Activated T-helper 1 cell treated with Interleukin-2 at 50 U/mL for 16 hours (primary cell): ENCODE results near the gene COX5A.
A peak's percentile ranks its signal among the peaks of the same experiment; 100 is the strongest.
"Not testable (repeated sequence)": the region's sequence is repeated elsewhere in the genome, so short reads cannot be mapped to it uniquely, and the experiment has no call there.

ENCODE experiments used
- DNase-seq: peaks from one replicate; pipeline ENCODE4 v3.0.0-alpha.2; 2020; ENCODE audit warnings: low read depth

Gene COX5A

GRCh38 chr15:74955796-74956647 is 18.1 kb upstream of the COX5A start:
- DNase-seq, result peak; percentile 44

GRCh38 chr15:74955017-74955416 is 17.1 kb upstream of the COX5A start:
- no peak for DNase-seq

DNA sequence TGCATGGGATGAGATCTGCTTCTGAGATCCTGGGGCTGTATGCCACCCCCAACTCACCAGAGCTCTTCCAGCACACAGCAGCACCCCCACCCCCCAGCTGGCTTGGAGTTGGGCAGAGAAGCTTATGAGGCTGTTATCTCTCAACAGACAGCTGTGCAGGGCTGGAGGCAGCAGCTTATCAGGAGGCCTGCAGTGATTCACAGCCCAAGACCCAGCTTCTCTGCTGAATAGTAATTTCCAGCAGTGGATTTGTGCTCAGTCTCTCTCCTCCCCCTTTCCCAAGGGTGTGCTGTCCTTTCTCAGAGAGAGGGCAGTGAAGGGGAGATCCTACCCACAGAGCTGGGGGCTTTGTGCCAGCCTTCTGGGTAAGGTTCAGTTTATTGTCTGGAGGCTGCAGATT is 16.6 kb upstream of the COX5A start:
- DNase-seq, result no peak

GRCh38 chr15:74951006-74951405 is 13.1 kb upstream of the COX5A start:
- DNase-seq, result no peak

- DNase-seq, result peak; percentile 50
Observed at GRCh38 chr15:74950078-74950908, 12.4 kb upstream of the COX5A start.

- no peak for DNase-seq
Observed at GRCh38 chr15:74937272-74937589, 642 bp downstream of the COX5A start.

GRCh38 chr15:74935193-74935592 is 2.7 kb downstream of the COX5A start:
- DNase-seq, result not testable (repeated sequence)

DNA sequence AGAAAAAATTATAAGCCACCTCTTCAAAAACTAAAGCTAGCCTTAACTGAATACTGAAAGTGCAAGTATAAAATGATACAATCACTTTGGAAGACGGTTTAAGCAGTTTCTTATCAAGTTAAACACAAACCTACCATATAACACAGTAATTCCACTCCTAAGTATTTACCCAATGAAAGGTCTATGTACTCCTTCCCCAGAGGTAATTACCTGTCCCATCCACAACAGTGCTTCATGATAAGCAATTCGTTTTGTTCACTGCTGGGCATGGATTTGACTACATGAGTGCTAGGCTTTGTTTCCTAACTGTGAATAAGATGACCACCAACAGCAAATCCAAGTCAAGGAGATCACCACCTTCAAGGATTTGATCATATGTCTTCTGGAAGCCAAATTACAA is 4.3 kb downstream of the COX5A start:
- no peak for DNase-seq

DNA sequence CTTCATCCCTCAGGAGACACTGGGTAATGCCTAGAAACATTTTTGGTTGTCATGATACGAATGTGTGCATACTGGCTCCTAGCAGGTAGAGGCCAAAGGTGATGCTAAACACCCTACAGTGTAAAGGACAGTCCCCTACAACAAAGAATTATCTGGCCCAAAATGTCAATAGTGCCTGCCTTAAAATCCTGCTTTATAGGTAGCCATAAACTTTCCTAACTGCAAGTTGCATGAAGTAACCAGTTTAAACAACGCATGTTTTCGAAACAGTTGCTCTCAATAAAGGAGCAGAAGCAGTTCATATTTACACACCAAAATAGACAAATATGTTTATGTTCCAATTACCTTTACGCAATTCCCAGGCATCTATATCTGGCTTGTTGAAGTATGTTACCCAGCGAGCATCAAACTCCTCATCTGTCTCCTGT is 9.1 kb downstream of the COX5A start:
- DNase-seq, result no peak

DNA sequence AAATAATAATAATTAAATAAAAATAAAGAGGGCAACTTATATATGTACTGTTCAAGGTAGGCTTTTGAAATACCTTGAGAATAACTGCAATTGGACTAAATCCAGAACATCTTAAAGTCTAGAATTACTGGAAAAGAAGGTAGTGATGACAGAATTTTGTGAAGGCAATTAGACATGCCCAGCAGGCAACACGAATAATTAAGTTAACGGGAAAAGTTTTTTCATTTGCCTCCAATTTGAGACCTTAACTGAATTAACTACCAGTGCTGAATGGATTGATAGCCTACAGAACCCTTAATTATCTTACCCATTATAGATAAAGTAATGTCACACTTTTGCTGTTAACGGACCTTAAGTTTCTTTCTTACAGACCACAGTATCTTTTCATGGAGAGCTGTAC is 13.3 kb downstream of the COX5A start:
- DNase-seq, result no peak

DNA sequence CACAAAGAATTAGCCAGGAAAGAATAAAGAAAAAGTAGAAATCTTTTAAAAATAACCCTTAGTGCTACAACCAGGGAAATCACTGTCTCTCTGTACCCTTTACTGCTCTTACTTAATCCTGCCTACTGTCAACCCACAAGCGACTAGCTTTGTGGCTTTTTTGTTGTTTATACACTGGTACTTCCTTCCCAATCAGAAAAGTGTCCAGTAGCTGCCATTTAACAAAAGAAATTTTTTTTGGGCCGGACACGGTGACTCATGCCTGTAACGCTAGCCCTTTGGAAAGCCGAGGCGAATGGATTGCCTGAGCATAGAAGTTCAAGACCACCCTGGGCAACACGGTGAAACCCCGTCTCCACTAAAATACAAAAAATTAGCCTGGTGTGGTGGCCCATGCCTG is 17.4 kb downstream of the COX5A start:
- DNase-seq, result no peak

GRCh38 chr15:74917676-74918075 is 20.2 kb downstream of the COX5A start:
- DNase-seq, result no peak

- not testable (repeated sequence) for DNase-seq
Observed at GRCh38 chr15:74913799-74914198, 24.1 kb downstream of the COX5A start.

GRCh38 chr15:74913041-74913440 is 24.8 kb downstream of the COX5A start:
- no peak for DNase-seq

- no peak for DNase-seq
Observed at GRCh38 chr15:74908635-74909034, 29.2 kb downstream of the COX5A start.

GRCh38 chr15:74907163-74907870 is 30.6 kb downstream of the COX5A start:
- no peak for DNase-seq

GRCh38 chr15:74906450-74907162 is 31.3 kb downstream of the COX5A start, which contains the start of gene FAM219B:
FAM219B (minus strand) TSS chr15:74906851; CDS start chr15:74906800, 51 bp downstream.
- DNase-seq, result peak; percentile 61

- DNase-seq, result no peak
Observed at GRCh38 chr15:74906067-74906449, 31.8 kb downstream of the COX5A start.

GRCh38 chr15:74904190-74904805 is 33.6 kb downstream of the COX5A start:
- no peak for DNase-seq

- DNase-seq, result no peak
Observed at GRCh38 chr15:74903676-74904075, 34.2 kb downstream of the COX5A start.

DNA sequence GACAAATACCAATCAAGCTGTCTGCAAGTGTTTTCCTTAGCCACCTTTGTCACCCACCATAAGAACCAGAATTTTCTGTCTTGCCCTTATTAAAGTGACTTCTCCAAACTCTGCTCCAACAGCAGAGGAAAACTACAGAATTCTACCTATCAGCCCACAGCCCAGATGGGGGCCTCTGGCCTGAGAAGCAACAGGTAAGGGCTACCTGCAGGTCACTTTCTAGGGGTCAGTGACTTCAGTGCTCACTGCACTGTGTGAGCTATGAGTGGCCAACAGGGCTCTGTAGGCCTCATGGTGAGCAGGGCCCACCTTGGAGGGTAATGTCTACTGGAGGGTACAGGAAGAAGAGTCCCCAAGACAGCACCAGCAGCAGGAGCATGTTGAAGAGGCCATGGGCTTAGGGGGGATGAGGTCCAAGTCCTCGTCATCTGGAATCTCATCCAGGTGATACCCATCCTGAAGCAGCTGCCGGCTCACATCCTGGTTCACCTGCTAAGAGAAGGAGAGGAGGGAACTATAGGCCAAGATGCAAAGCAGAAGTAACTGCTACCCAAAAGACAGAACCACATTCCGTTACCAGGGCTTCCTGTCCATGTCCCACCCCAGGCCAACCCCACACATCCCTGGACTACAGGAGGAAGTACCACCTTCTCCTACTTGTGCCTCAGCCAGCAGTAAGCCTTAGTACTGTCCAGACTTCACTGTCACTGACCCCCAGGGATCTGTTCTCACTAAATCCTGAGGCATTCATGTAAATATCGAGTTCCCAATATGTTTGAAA is 35.4 kb downstream of the COX5A start:
- DNase-seq, result no peak
